GM20000 (cell line): ENCODE data around the gene ESRRA.
"Not testable (repeated sequence)": the region's sequence is repeated elsewhere in the genome, so short reads cannot be mapped to it uniquely, and the experiment has no call there.

Source experiments
- DNase-seq: peaks from one replicate; pipeline ENCODE4 v3.0.0; 2012; ENCODE audit warnings: low spot score
- CTCF ChIP-seq: IDR thresholded peaks from 2 replicates; pipeline ENCODE4 v1.5.1; 2012; ENCODE audit warnings: mild to moderate bottlenecking, control low read depth; ENCODE audit errors: extremely low read depth, missing control alignments

ESRRA gene

GRCh38 chr11:64304316-64305072 lies 830 bp upstream of the ESRRA start:
- DNase-seq = peak; percentile 88
- TF ChIP-seq CTCF = peak; percentile 91

- TF ChIP-seq CTCF = peak; percentile 30
- DNase-seq = peak; percentile 69
Measured at GRCh38 chr11:64305691-64306562, 603 bp downstream of the ESRRA start.

DNA sequence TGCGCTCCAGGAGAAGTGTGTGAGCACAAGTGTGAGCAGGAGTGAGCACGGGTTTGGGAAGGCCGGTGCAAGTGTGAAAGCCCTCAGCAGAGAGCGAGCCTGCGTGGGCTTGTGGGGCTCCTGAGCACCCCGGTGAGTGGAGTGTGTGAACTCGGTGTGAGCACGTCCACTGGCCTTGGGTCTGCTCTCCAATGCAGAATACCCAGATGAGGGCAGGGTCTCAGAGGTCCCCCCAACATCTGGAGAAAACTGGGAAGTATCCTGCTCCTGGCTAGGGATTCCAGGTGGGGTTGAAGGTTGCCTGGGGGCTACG lies 1.2 kb downstream of the ESRRA start:
- no peak for TF ChIP-seq CTCF
- DNase-seq = no peak

DNA sequence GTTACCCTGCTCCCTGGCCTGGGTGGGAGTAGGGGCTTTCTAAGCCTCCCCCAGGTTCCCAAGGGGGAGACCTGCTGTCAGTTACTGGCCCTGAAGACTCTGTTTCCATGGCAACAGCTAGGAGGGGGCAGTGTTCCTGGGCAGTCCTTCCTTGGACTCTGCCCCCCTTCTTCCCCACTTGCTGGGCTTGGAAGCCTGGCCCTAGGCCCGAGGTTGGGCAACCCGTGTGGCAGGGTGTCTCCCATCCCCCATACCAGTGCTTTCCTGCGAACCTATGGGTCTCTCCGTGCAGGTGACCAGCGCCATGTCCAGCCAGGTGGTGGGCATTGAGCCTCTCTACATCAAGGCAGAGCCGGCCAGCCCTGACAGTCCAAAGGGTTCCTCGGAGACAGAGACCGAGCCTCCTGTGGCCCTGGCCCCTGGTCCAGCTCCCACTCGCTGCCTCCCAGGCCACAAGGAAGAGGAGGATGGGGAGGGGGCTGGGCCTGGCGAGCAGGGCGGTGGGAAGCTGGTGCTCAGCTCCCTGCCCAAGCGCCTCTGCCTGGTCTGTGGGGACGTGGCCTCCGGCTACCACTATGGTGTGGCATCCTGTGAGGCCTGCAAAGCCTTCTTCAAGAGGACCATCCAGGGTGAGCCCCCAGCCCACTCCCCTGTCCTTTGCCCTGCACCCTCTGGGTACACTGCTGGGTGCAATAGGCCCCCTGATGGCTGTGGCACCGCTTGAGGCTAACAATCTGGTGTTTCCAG lies 1.7 kb downstream of the ESRRA start:
- TF ChIP-seq CTCF = no peak
- DNase-seq = no peak

DNA sequence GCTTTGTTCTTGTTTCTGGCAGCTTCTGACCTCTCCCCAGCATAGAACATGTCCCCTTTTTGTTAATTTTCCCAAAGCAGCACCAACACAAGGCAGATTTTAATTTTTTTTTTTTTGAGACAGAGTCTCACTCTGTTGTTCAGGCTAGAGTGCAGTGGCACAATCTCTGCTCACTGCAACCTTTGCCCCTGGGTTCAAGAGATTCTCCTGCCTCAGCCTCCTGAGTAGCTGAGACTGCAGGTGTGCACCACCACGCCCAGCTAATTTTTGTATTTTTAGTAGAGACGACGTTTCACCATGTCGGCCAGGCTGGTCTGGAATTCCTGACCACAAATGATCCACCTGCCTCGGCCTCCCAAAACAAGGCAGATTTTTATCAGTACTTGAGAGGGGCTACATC lies 2.5 kb downstream of the ESRRA start:
- not testable (repeated sequence) for DNase-seq

- TF ChIP-seq CTCF = no peak
- no peak for DNase-seq
Measured at GRCh38 chr11:64312947-64313346, 7.6 kb downstream of the ESRRA start.

GRCh38 chr11:64313491-64314145 lies 8.3 kb downstream of the ESRRA start:
- DNase-seq = no peak
- no peak for TF ChIP-seq CTCF
